Mesenchymal stem cell (in vitro differentiated cells and primary cell): Measurements from ENCODE around the gene PBX1.

Experiments
- DNase-seq: peaks from one replicate; pipeline ENCODE4 v3.0.0-alpha.2; 2013
- H2AFZ ChIP-seq: one replicate; pipeline ENCODE4 v1.6.1; 2013; ENCODE audit warnings: low read depth, mild to moderate bottlenecking, control low read depth, inconsistent platforms, low read length, moderate library complexity
- H2AK5ac ChIP-seq: 2 replicates; pipeline ENCODE4 v1.6.1; 2013; ENCODE audit warnings: low read length, moderate library complexity, mild to moderate bottlenecking, inconsistent platforms; ENCODE audit not compliant: severe bottlenecking
- H2BK120ac ChIP-seq: one replicate; pipeline ENCODE4 v1.6.1; 2013; ENCODE audit warnings: low read depth, mild to moderate bottlenecking, inconsistent platforms, low read length, moderate library complexity
- H2BK12ac ChIP-seq, 2 experiments: one replicate each; pipeline ENCODE4 v1.6.1; 2013; ENCODE audit warnings: inconsistent platforms in 2 of 2, low read length in 2 of 2, mild to moderate bottlenecking in 2 of 2, moderate library complexity in 2 of 2, control low read depth in 1 of 2
- H2BK15ac ChIP-seq: one replicate; pipeline ENCODE4 v1.6.1; 2013; ENCODE audit warnings: mild to moderate bottlenecking, low read depth, inconsistent platforms; ENCODE audit not compliant: poor library complexity, severe bottlenecking
- H2BK5ac ChIP-seq: 2 replicates; pipeline ENCODE4 v1.6.1; 2013; ENCODE audit warnings: low read depth, mild to moderate bottlenecking, low read length, control low read depth, inconsistent platforms; ENCODE audit not compliant: poor library complexity, severe bottlenecking
- H3K14ac ChIP-seq, 2 experiments: one replicate each; pipeline ENCODE4 v1.6.1; 2013; ENCODE audit warnings: inconsistent platforms in 2 of 2, low read length in 2 of 2, control low read depth in 1 of 2, mild to moderate bottlenecking in 1 of 2, moderate library complexity in 1 of 2
- H3K18ac ChIP-seq, 2 experiments: one replicate each; pipeline ENCODE4 v1.6.1; 2013; ENCODE audit warnings: inconsistent platforms in 2 of 2, low read length in 2 of 2, control low read depth in 1 of 2, low read depth in 1 of 2, mild to moderate bottlenecking in 1 of 2
- H3K23ac ChIP-seq, 2 experiments: one replicate each; pipeline ENCODE4 v1.6.1; 2013; ENCODE audit warnings: inconsistent platforms in 2 of 2, low read length in 2 of 2, mild to moderate bottlenecking in 2 of 2, moderate library complexity in 2 of 2, control low read depth in 1 of 2
- H3K27ac ChIP-seq: 2 replicates; pipeline ENCODE4 v1.5.1; 2013; ENCODE audit warnings: mild to moderate bottlenecking, moderate library complexity, low read length, control low read depth, inconsistent platforms; ENCODE audit not compliant: poor library complexity, severe bottlenecking
- H3K27me3 ChIP-seq, 2 experiments: 2 replicates each; pipeline versions ENCODE4 v1.6.1 to v1.7.0; 2013; ENCODE audit warnings: low read length in 2 of 2, mild to moderate bottlenecking in 2 of 2, moderate library complexity in 2 of 2, control low read depth in 1 of 2, inconsistent platforms in 1 of 2; ENCODE audit not compliant: control insufficient read depth in 1 of 2, insufficient read depth in 1 of 2
- H3K36me3 ChIP-seq, 2 experiments: 2 replicates each; pipeline versions ENCODE4 v1.6.1 to v1.7.0; 2013; ENCODE audit warnings: low read length in 2 of 2, control low read depth in 1 of 2, inconsistent platforms in 1 of 2, low read depth in 1 of 2, mild to moderate bottlenecking in 1 of 2; ENCODE audit not compliant: insufficient read depth in 2 of 2, control insufficient read depth in 1 of 2
- H3K4ac ChIP-seq, 2 experiments: one replicate each; pipeline ENCODE4 v1.6.1; 2013; ENCODE audit warnings: inconsistent platforms in 2 of 2, low read length in 2 of 2, mild to moderate bottlenecking in 2 of 2, moderate library complexity in 2 of 2, control low read depth in 1 of 2, low read depth in 1 of 2
- H3K4me1 ChIP-seq: 2 replicates; pipeline ENCODE4 v1.6.1; 2013; ENCODE audit warnings: low read depth, low read length, control low read depth; ENCODE audit not compliant: control insufficient read depth, insufficient read depth
- H3K4me2 ChIP-seq: 2 replicates; pipeline ENCODE4 v1.6.1; 2013; ENCODE audit warnings: low read length, mild to moderate bottlenecking, inconsistent platforms; ENCODE audit not compliant: poor library complexity, severe bottlenecking
- H3K4me3 ChIP-seq, 2 experiments: 2 replicates each; pipeline versions ENCODE4 v1.5.1 to v1.7.0; 2013; ENCODE audit warnings: low read length in 2 of 2, mild to moderate bottlenecking in 2 of 2, control low read depth in 1 of 2, low read depth in 1 of 2; ENCODE audit not compliant: insufficient read depth in 1 of 2
- H3K79me1 ChIP-seq: replicated peaks from 2 replicates; pipeline ENCODE4 v1.6.1; 2013; ENCODE audit warnings: mild to moderate bottlenecking, control low read depth, low read length, inconsistent platforms; ENCODE audit not compliant: poor library complexity, severe bottlenecking
- H3K9ac ChIP-seq: 2 replicates; pipeline ENCODE4 v1.7.0; 2013; ENCODE audit warnings: mild to moderate bottlenecking, low read length, moderate library complexity
- H3K9me3 ChIP-seq: 2 replicates; pipeline ENCODE4 v1.7.0; 2013; ENCODE audit warnings: mild to moderate bottlenecking, low read length; ENCODE audit not compliant: control insufficient read depth
- H4K8ac ChIP-seq: one replicate; pipeline ENCODE4 v1.6.1; 2013; ENCODE audit warnings: inconsistent platforms, mild to moderate bottlenecking, low read length, moderate library complexity
- H4K91ac ChIP-seq: one replicate; pipeline ENCODE4 v1.6.1; 2013; ENCODE audit warnings: mild to moderate bottlenecking, low read length, inconsistent platforms
- WGBS: methylation state at CpG from one replicate; pipeline ENCODE4 v1.1.7; 2013; ENCODE audit warnings: mixed read lengths; 5-methylcytosine and 5-hydroxymethylcytosine counted together

The PBX1 gene

GRCh38 chr1:164861632-164862031, 302.6 kb downstream of the PBX1 start:
- Histone ChIP-seq H3K23ac (no peak overlapping the region), H4K91ac (no peak overlapping the region), H2BK120ac (no peak overlapping the region), H3K4me1 (no peaks in the 10 kb centered on the region), H3K9me3 (no peaks in the 10 kb centered on the region), H3K4me3 (no peak overlapping the region), H2AK5ac (no peak overlapping the region), H3K27ac (no peak overlapping the region), H3K14ac (no peak overlapping the region), H3K4ac (no peak overlapping the region), H3K27me3 (peaks cover 3 to 11% of the 10 kb centered on the region in 2 experiments), H4K8ac (no peak overlapping the region), H3K79me1 (no peaks in the 10 kb centered on the region), H3K9ac (no peak overlapping the region), H2BK5ac (no peak overlapping the region), H2AFZ (no peak overlapping the region), H3K18ac (no peak overlapping the region), H2BK12ac (no peak overlapping the region), H3K36me3 (no peaks in the 10 kb centered on the region), H3K4me2 (no peak overlapping the region), H2BK15ac (no peak overlapping the region)
- DNase-seq = no peak

GRCh38 chr1:164863056-164863455, 304.1 kb downstream of the PBX1 start:
- H3K4ac ChIP-seq = no peak overlapping the region
- no peak overlapping the region for H3K27ac ChIP-seq
- 30% methylated on average over 4 of the region's 4 CpGs for WGBS
- H3K23ac ChIP-seq = no peak overlapping the region
- no peak overlapping the region for H2BK5ac ChIP-seq
- no peak for DNase-seq
- no peak overlapping the region for H2AFZ ChIP-seq
- H3K14ac ChIP-seq = no peak overlapping the region
- H2BK120ac ChIP-seq = no peak overlapping the region
- no peak overlapping the region for H3K4me3 ChIP-seq
- no peak overlapping the region for H2BK15ac ChIP-seq
- peaks cover 3 to 10% of the 10 kb centered on the region in 2 experiments for H3K27me3 ChIP-seq
- H2AK5ac ChIP-seq = no peak overlapping the region
- H3K4me1 ChIP-seq = no peaks in the 10 kb centered on the region
- no peak overlapping the region for H3K18ac ChIP-seq
- no peak overlapping the region for H4K8ac ChIP-seq
- no peak overlapping the region for H4K91ac ChIP-seq
- no peak overlapping the region for H3K4me2 ChIP-seq
- H3K36me3 ChIP-seq = no peaks in the 10 kb centered on the region
- H3K9ac ChIP-seq = no peak overlapping the region
- no peaks in the 10 kb centered on the region for H3K79me1 ChIP-seq
- H3K9me3 ChIP-seq = no peaks in the 10 kb centered on the region
- H2BK12ac ChIP-seq = no peak overlapping the region

GRCh38 chr1:164864161-164864560, 305.2 kb downstream of the PBX1 start:
- H3K4me1 ChIP-seq = no peaks in the 10 kb centered on the region
- no peak overlapping the region for H3K9ac ChIP-seq
- H2BK12ac ChIP-seq = no peak overlapping the region
- H3K27me3 ChIP-seq = peaks cover 3 to 10% of the 10 kb centered on the region in 2 experiments
- no peak overlapping the region for H2BK15ac ChIP-seq
- no peak overlapping the region for H3K4me2 ChIP-seq
- H3K23ac ChIP-seq = no peak overlapping the region
- H3K79me1 ChIP-seq = no peaks in the 10 kb centered on the region
- no peak for DNase-seq
- no peak overlapping the region for H3K14ac ChIP-seq
- H3K4ac ChIP-seq = no peak overlapping the region
- WGBS = 88% methylated on average over 1 of the region's 3 CpGs
- H4K91ac ChIP-seq = no peak overlapping the region
- H2BK5ac ChIP-seq = no peak overlapping the region
- no peak overlapping the region for H3K27ac ChIP-seq
- no peak overlapping the region for H3K18ac ChIP-seq
- no peaks in the 10 kb centered on the region for H3K36me3 ChIP-seq
- H3K4me3 ChIP-seq = no peak overlapping the region
- H2AFZ ChIP-seq = no peak overlapping the region
- H3K9me3 ChIP-seq = no peaks in the 10 kb centered on the region
- no peak overlapping the region for H2BK120ac ChIP-seq
- no peak overlapping the region for H2AK5ac ChIP-seq
- H4K8ac ChIP-seq = no peak overlapping the region

- no peak overlapping the region for H2BK5ac ChIP-seq
- 63% methylated on average over 3 of the region's 4 CpGs for WGBS
- H3K23ac ChIP-seq = no peak overlapping the region
- H3K4me3 ChIP-seq = no peak overlapping the region
- no peak overlapping the region for H3K14ac ChIP-seq
- H3K27me3 ChIP-seq = peaks cover 3 to 10% of the 10 kb centered on the region in 2 experiments
- no peak overlapping the region for H2AK5ac ChIP-seq
- H3K36me3 ChIP-seq = no peaks in the 10 kb centered on the region
- no peak for DNase-seq
- no peak overlapping the region for H3K9ac ChIP-seq
- H3K18ac ChIP-seq = no peak overlapping the region
- H2BK120ac ChIP-seq = no peak overlapping the region
- H3K79me1 ChIP-seq = no peaks in the 10 kb centered on the region
- no peaks in the 10 kb centered on the region for H3K4me1 ChIP-seq
- no peak overlapping the region for H3K27ac ChIP-seq
- H4K8ac ChIP-seq = no peak overlapping the region
- H3K9me3 ChIP-seq = no peaks in the 10 kb centered on the region
- H2AFZ ChIP-seq = no peak overlapping the region
- no peak overlapping the region for H2BK15ac ChIP-seq
- no peak overlapping the region for H4K91ac ChIP-seq
- H3K4ac ChIP-seq = no peak overlapping the region
- no peak overlapping the region for H3K4me2 ChIP-seq
- H2BK12ac ChIP-seq = no peak overlapping the region
Measured at GRCh38 chr1:164865385-164865784, 306.4 kb downstream of the PBX1 start.
